ENCODE results near the gene FLACC1.
"Not testable (repeated sequence)": the region's sequence is repeated elsewhere in the genome, so short reads cannot be mapped to it uniquely, and the experiment has no call there.

Gene FLACC1

DNA sequence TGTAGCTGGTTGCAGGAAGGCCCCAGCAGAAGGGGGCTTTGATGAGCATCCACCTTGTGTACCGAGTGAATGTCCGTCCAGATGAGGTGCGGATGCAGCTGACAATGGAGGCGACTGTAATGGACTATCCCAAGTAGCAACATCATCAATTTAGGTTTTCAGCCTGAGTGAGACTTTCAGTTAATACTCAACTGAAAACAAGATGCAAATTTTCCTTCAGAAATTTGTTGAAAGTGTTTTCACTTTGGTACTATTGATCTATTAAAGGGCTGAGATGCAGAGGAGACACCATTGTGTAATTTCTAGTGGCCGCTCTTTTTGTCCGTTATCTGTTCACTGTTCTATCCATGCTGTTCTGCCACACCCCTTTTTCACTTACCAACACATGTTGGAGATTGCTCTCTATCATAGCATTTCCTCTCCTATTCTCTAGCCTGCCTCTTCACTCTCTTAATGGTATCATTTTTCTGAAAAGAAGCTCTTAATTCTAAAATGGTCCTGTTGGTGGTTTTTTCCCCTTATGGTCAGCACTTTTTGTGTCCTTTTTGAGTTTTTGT lies 108.8 kb downstream of the FLACC1 start:
- no peak for DNase-seq

DNA sequence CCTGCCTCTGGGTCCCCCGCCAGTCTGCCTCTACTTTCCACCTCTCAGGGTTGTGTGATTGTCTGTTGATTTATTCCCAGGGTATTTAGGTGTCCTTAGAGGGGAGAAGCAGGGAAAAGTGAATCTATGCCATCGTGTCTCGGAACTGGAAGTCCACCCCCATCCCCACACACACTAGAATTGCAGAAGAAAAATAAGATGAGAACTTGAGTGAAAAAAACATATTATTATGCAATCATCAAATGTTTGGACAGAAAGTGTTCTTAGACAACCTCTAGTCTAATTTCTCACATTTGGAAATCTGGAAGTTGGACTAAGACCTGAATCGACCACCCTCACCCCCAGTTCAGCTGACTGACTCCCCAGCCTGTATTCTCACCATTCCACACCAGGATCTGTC lies 110.9 kb downstream of the FLACC1 start:
- no peak for DNase-seq

DNA sequence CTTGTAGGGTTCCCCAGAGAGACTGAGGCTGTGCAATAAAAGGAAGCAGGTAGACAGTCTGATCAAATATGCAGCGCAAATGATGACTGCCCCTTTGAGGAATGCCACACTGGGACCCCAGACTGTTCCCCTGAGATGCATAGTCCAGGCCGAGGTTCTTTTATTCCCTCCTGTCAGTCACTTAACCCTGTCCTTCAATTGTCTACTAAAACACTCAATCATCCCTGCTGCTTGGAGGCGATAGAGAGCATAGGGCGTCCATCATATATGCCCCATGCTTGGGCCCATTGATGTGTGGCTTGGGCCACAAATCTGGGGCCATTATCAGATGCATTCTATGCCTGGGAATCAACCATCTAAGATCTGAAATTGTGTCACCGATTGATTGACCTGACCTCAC lies 112.3 kb downstream of the FLACC1 start:
- no peak for DNase-seq

DNA sequence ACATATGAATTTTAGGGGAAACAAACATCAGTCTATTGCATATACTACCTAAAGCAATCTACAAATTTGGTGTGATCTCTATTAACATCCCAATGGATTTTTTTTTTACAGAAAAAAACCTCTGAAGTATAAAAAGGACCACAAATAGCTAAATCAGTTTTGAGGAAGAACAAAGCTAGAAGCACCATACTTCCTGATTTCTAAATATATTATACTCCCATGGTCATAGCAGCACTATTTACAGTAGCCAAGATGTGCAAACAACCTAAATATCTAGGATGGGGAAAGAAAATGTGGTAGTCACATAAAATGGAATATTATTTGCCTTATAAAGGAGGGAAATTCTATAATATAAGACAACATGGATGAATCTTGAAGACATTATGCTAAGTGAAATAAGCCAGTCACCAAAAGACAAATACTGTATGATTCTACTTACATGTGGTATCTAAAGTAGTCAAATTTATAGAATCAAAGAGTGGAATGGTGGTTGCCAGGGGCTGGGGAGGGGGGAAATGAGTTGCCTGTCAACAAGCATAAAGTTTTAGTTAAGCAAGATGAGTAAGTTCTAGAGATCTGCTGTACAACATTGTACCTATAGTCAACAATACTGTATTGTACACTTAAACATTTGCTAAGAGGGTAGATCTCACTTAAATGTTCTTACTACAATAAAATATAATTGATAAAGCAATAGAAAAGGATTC lies 114.4 kb downstream of the FLACC1 start:
- DNase-seq = no peak

DNA sequence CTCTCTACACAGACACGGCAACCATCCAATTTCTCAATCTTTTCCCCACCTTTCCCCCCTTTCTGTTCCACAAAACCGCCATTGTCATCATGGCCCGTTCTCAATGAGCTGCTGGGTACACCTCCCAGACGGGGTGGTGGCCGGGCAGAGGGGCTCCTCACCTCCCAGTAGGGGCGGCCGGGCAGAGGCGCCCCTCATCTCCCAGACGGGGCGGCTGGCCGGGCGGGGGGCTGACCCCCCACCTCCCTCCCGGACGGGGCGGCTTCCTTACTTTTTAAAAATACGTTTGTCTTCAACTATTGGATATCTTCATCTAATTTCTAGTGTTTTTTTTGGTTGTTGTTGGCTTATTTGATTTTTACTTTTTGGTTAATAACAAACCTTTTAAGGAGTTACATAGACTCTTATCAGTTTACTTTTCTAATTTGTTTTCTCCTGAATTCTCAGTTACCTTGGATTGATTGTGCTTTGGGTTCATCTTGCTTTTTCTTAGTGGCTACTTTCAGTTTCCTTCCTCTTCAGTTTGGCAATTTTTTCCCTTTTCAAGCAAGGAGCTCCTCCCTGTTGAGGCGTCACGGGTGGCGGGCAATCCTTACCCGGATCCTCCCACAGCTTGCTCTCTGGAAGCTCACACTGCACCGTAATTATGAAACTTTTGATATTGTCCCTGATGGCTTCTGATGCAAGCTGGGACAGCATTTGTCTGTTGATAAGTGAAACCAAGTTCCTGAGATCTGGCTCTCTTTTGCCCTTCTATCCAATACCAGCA lies 117.8 kb downstream of the FLACC1 start:
- not testable (repeated sequence) for DNase-seq

Measured in cortex of kidney (tissue), 1 donor.